ENCODE measurements around the gene CBX5.

Gene CBX5

DNA sequence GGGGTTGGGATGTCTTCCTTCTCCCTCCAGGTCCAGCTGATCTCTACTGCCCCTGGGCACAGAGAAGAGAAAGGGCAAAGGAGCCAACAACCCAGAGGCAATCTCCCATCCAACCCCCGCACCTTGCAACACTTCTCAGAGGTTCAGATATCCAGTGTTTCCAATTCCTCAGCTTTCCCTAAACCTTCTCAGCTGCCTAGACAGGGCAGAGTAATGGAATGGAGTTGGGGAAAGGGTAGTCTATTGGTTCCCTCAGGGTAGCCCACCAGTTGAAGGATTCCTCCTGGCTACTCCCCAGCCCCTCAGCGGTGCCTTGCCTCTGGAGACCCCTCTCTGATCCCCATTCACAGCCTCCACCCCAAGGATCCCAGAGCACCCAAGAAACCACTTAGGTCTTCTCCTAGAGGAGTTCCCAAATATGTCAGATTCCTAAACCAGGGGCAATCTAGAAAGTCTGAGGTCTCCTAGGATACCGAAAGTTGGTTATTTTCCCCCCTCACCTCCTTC lies 20.4 kb upstream of the CBX5 start:
- Histone ChIP-seq H3K36me3 (ENCODE audit: insufficient read depth, insufficient read length, low read length) (no peaks in the 10 kb centered on the region), H3K27me3 (ENCODE audit: insufficient read depth, insufficient read length) (no peaks in the 10 kb centered on the region), H3K4me1 (ENCODE audit: insufficient read depth, insufficient read length) (peaks cover 3% of the 10 kb centered on the region), H3K9ac (ENCODE audit: insufficient read length, low read depth) (peak overlapping the region; percentile 76), H3K9me3 (ENCODE audit: insufficient read depth, low read length) (no peaks in the 10 kb centered on the region), H3K4me3 (ENCODE audit: insufficient read length, low read depth) (peak overlapping the region; percentile 29)
- TF ChIP-seq YY1 (IDR thresholded peaks at IDR 0.05; ENCODE audit: insufficient read depth, insufficient read length) (no peak), ZNF274 (IDR thresholded peaks at IDR 0.05; ENCODE audit: low read depth, low read length) (no peak), SUZ12 (IDR thresholded peaks at IDR 0.05; ENCODE audit: extremely low read depth, insufficient read depth, insufficient read length) (no peak)
- no peak for DNase-seq (ENCODE audit: low read depth, low spot score)

GRCh38 chr12:54299515-54300224 lies 19.7 kb upstream of the CBX5 start:
- no peaks in the 10 kb centered on the region for H3K9me3 ChIP-seq (ENCODE audit: insufficient read depth, low read length)
- no peak for TF ChIP-seq SUZ12 (IDR thresholded peaks at IDR 0.05; ENCODE audit: extremely low read depth, insufficient read depth, insufficient read length)
- no peak for TF ChIP-seq YY1 (IDR thresholded peaks at IDR 0.05; ENCODE audit: insufficient read depth, insufficient read length)
- no peak for TF ChIP-seq ZNF274 (IDR thresholded peaks at IDR 0.05; ENCODE audit: low read depth, low read length)
- peaks cover 3% of the 10 kb centered on the region for H3K4me1 ChIP-seq (ENCODE audit: insufficient read depth, insufficient read length)
- no peak for DNase-seq (ENCODE audit: low read depth, low spot score)
- H3K27me3 ChIP-seq (ENCODE audit: insufficient read depth, insufficient read length) = no peaks in the 10 kb centered on the region
- no peaks in the 10 kb centered on the region for H3K36me3 ChIP-seq (ENCODE audit: insufficient read depth, insufficient read length, low read length)
- H3K4me3 ChIP-seq (ENCODE audit: insufficient read length, low read depth) = peak overlapping the region; percentile 29
- H3K9ac ChIP-seq (ENCODE audit: insufficient read length, low read depth) = peak overlapping the region; percentile 76

DNA sequence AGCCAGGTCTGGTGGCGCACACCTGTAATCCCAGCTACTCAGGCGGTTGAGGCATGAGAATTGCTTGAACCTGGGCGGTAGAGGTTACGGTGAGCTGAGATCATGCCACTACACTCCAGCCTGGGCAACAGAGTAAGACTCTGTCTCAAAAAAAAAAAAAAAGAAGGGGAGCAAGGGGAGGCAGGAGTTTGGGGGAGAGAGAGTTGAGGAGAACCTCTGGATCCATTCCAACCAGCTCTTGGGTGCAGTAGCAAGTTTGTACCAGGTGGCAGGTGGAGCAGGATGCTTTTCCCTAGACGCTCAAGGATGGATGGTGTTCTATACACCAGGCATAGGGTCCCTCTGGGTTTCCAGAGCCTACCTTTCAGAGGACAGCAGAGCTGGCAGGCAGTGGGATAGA lies 19.0 kb upstream of the CBX5 start:
- Histone ChIP-seq H3K4me3 (ENCODE audit: insufficient read length, low read depth) (no peak overlapping the region), H3K36me3 (ENCODE audit: insufficient read depth, insufficient read length, low read length) (no peaks in the 10 kb centered on the region), H3K9me3 (ENCODE audit: insufficient read depth, low read length) (no peaks in the 10 kb centered on the region), H3K9ac (ENCODE audit: insufficient read length, low read depth) (no peak overlapping the region), H3K4me1 (ENCODE audit: insufficient read depth, insufficient read length) (peaks cover 6% of the 10 kb centered on the region), H3K27me3 (ENCODE audit: insufficient read depth, insufficient read length) (no peaks in the 10 kb centered on the region)
- DNase-seq (ENCODE audit: low read depth, low spot score) = no peak
- TF ChIP-seq ZNF274 (IDR thresholded peaks at IDR 0.05; ENCODE audit: low read depth, low read length) = no peak
- TF ChIP-seq SUZ12 (IDR thresholded peaks at IDR 0.05; ENCODE audit: extremely low read depth, insufficient read depth, insufficient read length) = no peak
- no peak for TF ChIP-seq YY1 (IDR thresholded peaks at IDR 0.05; ENCODE audit: insufficient read depth, insufficient read length)

DNA sequence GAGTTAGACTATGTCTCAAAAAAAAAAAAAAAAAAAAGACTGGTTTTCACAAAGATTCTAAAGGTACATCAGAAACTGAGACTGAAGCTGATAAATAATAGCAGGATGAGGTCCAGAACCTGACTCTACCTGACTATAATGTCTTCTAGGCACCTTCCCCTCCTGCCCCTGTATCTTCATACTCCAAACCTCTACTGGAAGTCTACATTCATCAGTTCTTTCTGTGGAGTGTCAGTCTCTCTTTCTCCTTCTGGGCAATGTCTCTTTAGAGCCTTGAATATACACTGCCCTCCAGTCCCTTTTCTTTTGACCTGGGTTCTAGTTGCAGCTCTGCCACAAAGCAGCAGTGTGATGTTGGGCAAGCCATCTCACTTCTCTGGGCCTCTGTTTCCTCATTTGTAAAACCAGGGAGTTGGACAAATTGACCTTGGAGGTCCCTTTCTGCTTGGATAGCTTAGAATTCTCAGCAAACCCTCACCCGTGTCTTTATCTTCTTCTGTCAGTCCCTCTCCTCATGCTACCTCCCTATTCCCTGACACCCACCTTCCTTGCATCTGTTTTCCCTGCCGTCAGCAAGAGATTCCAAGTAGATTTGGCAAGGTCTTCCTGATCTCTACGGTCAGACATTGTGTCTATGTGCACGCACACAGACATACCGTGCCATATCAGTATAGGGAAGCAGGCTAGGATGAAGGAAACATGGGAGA lies 16.6 kb upstream of the CBX5 start:
- no peak for DNase-seq (ENCODE audit: low read depth, low spot score)
- Histone ChIP-seq H3K4me1 (ENCODE audit: insufficient read depth, insufficient read length) (peaks cover 6% of the 10 kb centered on the region), H3K27me3 (ENCODE audit: insufficient read depth, insufficient read length) (no peaks in the 10 kb centered on the region), H3K4me3 (ENCODE audit: insufficient read length, low read depth) (no peak overlapping the region), H3K9me3 (ENCODE audit: insufficient read depth, low read length) (no peaks in the 10 kb centered on the region), H3K9ac (ENCODE audit: insufficient read length, low read depth) (no peak overlapping the region), H3K36me3 (ENCODE audit: insufficient read depth, insufficient read length, low read length) (peaks cover 3% of the 10 kb centered on the region)
- TF ChIP-seq YY1 (IDR thresholded peaks at IDR 0.05; ENCODE audit: insufficient read depth, insufficient read length) (no peak), SUZ12 (IDR thresholded peaks at IDR 0.05; ENCODE audit: extremely low read depth, insufficient read depth, insufficient read length) (no peak), ZNF274 (IDR thresholded peaks at IDR 0.05; ENCODE audit: low read depth, low read length) (no peak)

DNA sequence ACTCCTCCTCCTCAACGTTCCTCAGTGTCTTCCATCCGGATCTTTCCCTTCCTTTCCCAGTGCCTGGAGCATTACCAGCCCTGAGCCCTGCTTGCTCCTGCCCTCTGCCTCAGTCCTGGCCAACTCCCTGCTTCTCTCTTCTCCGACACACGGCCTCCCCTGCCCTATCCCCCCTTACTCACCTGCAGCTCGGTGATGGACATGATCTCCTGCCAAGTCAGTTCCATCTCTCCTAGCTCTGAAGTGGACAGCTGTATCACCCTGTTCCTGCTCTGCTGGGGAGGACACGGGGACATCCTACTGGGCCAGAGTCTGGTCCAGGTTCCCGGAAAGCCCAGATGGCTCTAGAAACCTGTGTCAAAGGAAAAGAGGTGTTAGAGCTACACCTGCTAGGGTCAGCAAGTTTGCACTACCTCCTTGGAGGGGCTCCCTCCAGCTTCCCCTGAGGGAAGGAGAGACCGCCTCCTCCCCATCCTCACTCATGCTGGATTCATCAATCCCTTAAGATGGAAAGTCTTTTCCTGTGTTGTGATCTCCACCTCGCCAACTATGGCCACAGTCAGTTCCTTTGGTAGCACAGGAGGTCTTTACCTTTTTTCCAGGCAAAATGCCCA lies 15.1 kb upstream of the CBX5 start:
- Histone ChIP-seq H3K4me1 (ENCODE audit: insufficient read depth, insufficient read length) (peaks cover 2% of the 10 kb centered on the region), H3K27me3 (ENCODE audit: insufficient read depth, insufficient read length) (no peaks in the 10 kb centered on the region), H3K9me3 (ENCODE audit: insufficient read depth, low read length) (no peaks in the 10 kb centered on the region), H3K4me3 (ENCODE audit: insufficient read length, low read depth) (no peak overlapping the region), H3K36me3 (ENCODE audit: insufficient read depth, insufficient read length, low read length) (peaks cover 7% of the 10 kb centered on the region), H3K9ac (ENCODE audit: insufficient read length, low read depth) (no peak overlapping the region)
- no peak for DNase-seq (ENCODE audit: low read depth, low spot score)
- TF ChIP-seq SUZ12 (IDR thresholded peaks at IDR 0.05; ENCODE audit: extremely low read depth, insufficient read depth, insufficient read length) (no peak), YY1 (IDR thresholded peaks at IDR 0.05; ENCODE audit: insufficient read depth, insufficient read length) (no peak)

GRCh38 chr12:54294152-54294952 lies 14.4 kb upstream of the CBX5 start:
- peaks cover 2% of the 10 kb centered on the region for H3K4me1 ChIP-seq (ENCODE audit: insufficient read depth, insufficient read length)

More at GRCh38 chr12:54294152-54294952, 14.4 kb upstream of the CBX5 start:
- H3K36me3 ChIP-seq (ENCODE audit: insufficient read depth, insufficient read length, low read length) = peaks cover 7% of the 10 kb centered on the region
- no peak overlapping the region for H3K9ac ChIP-seq (ENCODE audit: insufficient read length, low read depth)
- H3K4me3 ChIP-seq (ENCODE audit: insufficient read length, low read depth) = no peak overlapping the region
- no peaks in the 10 kb centered on the region for H3K27me3 ChIP-seq (ENCODE audit: insufficient read depth, insufficient read length)
- TF ChIP-seq ZNF274 (IDR thresholded peaks at IDR 0.05; ENCODE audit: low read depth, low read length) (no peak), SUZ12 (IDR thresholded peaks at IDR 0.05; ENCODE audit: extremely low read depth, insufficient read depth, insufficient read length) (no peak), YY1 (IDR thresholded peaks at IDR 0.05; ENCODE audit: insufficient read depth, insufficient read length) (no peak)
- no peak for DNase-seq (ENCODE audit: low read depth, low spot score)
- H3K9me3 ChIP-seq (ENCODE audit: insufficient read depth, low read length) = no peaks in the 10 kb centered on the region

Data from NT2/D1 (cell line).